NCI-H1417 (cell line): ENCODE results near the gene GNL2.
A peak's percentile ranks its signal among the peaks of the same experiment; 100 is the strongest.
"Not testable (repeated sequence)": the region's sequence is repeated elsewhere in the genome, so short reads cannot be mapped to it uniquely, and the experiment has no call there.

Source experiments
- DNase-seq, 3 experiments: peaks; one replicate each; lab custom pipeline; 2025; lab: John Stamatoyannopoulos, UW

GNL2 gene

GRCh38 chr1:37606481-37607263, 10.9 kb upstream of the GNL2 start:
- DNase-seq: no peak

- no peak for DNase-seq
Measured at GRCh38 chr1:37605806-37606474, 10.2 kb upstream of the GNL2 start.

DNA sequence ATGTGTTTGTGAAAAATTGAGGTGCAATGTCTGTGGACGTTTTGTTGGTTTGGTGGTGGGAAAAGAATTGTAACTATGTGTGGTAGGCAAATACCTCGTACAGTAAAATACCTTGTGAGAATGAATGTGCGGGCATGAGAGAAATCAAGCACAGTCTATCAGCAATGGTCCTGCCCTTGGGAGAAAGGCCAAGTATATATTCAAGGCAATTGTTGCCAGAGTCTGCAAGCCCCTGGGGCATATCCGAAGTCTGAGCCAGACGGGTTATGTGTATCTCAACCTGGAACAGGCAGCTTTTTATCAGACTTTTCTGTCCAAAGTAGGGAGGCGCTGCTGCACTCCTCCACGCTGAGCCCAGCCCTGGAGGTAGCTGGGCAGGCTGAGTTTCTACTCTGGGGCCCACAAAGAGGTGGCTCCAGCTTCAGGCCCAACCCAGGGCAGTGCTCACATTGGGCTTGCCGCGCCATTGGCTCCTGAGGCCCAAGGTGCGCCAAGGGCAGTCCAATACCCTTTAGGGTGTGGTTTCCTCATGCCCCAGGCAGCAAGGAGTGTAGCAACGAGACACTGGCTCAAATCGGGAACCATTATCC, 9.4 kb upstream of the GNL2 start:
- DNase-seq: no peak

DNA sequence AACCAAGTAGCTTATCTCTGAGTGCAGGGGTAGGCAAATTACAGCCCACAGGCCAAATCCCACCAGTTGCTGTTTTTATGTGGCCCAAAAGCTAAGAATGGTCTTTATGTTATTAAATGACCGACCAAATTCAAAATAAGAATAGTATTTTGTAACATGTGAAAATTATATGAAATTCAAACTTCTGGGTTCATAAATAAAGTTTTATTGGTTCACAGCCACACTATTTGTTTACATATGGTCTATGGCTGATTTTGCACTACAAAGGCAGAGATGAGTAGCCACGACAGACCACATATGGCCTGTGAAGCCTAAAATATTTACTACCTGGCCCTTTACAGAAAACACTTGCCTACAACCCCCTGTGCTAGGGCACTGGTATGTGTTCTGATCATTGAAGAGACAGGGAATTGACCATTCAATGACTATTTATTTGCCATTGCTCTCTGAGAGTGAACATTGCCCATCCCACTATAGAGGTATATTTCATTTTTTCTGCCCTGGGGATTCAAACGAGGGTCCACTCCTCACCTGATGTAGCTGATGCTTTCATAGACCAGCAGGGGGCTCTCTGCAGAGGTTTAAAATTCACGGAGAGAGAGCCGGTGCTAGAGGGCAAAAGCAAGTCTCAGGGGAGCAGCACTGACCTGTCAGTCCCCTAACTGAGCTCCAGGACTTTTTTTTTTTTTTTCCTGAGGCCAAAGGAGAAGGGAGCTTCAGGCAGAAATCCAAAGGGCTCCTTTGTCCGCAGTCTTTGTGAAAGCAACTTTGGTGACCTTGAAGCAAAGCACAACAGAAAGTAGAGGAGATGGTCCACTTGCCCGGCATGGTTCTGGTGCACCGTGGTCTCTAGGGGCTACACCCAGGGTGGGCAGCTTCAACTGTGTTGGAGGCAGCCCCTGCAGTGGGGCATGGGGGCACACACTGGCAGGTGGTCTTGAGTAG, 7.3 kb upstream of the GNL2 start:
- DNase-seq: peak; percentile 20 to 72 (median 44)

DNA sequence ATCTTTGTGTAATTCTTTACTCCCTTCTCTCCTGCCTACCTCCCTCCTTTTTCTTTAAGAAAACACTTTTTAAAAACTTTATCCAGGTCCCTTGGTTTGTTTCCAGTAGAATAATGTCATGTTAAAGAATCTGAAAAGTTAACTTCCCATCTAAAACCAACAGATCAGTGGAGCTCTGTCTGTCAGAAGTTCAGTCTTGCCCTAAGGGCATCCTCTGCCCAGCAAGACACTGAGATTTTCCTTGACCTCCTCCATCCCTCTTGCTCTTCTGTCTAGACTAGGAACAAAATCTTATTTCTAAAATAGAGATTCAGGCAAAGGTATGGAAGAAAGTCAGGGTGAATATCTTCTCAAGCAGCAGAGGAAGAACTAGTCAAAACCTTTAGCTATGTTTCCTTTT, 5.7 kb upstream of the GNL2 start:
- no peak for DNase-seq

DNA sequence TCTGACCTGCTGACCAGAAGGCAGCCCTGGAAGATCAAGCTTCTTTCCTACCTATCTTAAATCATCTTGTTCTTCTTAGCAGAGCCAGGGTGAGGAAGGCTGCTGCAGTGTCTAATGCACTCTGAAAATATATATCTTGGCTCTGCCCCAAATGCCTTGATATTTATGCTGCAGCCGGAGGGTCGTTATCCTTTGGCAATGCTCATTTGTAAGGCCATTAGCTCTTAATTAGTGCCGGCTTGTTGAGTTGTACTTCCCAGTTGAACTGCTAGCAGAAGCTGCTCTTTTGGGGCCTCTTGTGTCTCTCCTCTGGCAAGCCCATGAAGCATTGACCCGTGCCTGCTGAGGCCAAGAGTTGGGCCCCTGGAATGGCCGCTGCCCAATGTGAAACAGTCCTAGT, 4.2 kb upstream of the GNL2 start:
- no peak for DNase-seq

- DNase-seq: no peak
Measured at GRCh38 chr1:37596182-37596667, 488 bp upstream of the GNL2 start.

- DNase-seq: no peak
Measured at GRCh38 chr1:37593726-37594125, 2.0 kb downstream of the GNL2 start.

- DNase-seq: no peak
Measured at GRCh38 chr1:37588939-37589338, 6.8 kb downstream of the GNL2 start.

DNA sequence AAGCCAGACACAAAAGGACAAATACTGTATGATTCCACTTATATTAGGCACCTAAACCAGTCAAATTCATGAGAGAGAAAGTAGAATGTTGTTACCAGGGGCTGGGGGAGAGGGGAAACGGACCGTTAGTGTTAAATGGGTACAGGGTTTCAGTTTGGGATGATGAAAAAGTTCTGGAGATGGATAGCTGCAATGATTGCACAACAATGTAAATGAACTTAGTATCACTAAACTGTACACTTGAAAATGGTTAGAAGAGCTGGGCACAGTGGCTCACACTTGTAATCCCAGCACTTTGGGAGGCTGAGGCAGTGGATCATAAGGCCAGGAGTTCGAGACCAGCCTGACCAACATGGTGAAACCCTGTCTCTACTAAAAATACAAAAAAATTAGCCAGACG, 11.2 kb downstream of the GNL2 start:
- not testable (repeated sequence) for DNase-seq

- DNase-seq: no peak
Measured at GRCh38 chr1:37575692-37576091, 20.0 kb downstream of the GNL2 start.

- no peak for DNase-seq
Measured at GRCh38 chr1:37574834-37575480, 20.8 kb downstream of the GNL2 start.

DNA sequence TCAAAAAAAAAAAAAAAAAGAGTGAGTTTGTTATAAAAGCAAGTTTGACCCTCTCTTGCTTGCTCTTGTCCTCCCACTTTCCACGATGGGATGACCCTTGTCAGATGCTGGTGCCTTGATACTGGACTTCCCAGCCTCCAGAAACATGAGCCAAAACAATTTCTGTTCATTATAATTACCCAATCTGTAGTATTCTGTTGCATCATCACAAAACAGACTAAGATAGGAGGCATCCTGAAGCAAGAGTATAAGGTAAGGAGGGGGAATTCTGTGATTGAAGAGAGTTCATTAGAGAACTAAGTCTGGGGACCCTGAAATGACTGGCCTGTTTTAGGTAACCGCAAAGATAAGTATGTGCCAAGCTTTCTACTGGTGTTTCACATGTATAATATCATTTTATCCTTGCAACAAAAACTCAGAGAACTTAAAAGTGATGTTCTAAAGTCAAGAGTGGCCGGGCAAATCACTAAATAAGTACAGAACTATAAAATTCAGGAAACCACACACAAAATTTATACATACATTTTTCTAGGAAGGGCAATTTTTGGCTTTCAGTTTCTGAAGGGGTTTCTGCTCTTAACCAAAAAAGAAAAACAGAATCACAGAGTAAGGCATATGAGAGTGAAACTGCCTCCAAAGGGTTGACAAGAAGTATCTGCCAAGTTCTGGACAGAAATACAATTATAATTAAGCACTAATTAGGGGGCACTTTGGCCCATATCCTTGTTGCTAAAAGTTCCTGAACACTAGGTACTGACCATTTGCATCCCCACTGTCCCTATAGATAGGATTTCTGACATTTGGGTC, 25.0 kb downstream of the GNL2 start:
- DNase-seq: no peak

GRCh38 chr1:37567023-37567422, 28.7 kb downstream of the GNL2 start:
- no peak for DNase-seq

GRCh38 chr1:37564892-37565291, 30.8 kb downstream of the GNL2 start:
- peak in 1 of 3 experiments; percentile 31 for DNase-seq

- DNase-seq: no peak
Measured at GRCh38 chr1:37562984-37563383, 32.8 kb downstream of the GNL2 start.

DNA sequence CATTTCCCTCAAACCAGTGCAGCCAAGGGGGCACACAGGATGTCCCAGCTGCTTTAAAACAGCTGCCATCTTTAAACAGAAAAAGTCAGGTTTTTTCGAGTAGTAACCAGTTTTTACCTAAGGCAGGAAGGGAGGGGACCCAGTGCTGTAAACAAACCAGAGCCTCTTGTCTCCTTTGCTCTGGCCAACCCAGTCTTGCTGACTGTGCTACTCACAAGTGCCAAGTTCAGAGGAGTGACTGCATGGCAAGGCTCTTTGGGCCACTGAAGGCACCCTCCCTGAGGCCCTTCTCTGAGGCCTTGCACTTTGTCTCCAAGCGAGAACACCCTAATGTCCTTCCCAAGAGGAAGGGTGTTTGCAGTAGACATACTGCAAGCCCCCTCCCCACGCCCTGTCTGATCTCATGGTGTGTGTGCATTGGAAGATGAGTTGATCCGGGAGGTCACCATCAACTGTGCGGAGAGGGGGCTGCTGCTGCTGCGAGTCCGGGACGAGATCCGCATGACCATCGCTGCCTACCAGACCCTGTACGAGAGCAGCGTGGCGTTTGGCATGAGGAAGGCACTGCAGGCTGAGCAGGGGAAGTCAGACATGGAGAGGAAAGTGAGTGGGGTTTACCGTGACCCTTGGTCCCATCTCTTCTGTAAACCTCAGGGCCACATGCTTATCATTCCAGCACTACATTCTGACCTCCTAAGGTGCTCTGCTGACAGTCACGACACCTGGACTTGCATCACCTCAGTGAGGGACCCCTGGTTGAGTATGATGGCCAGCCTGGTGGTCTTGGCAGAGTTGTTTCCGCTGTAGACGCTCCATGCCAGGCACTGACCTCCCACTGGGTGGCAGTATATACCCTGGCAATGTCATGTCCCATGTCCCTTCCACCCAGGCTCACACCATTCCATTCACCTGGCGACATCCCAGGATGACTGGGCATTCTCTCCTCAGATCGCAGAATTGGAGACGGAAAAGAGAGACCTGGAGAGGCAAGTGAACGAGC, 34.3 kb downstream of the GNL2 start:
- peak in 1 of 3 experiments; percentile 10 for DNase-seq

DNA sequence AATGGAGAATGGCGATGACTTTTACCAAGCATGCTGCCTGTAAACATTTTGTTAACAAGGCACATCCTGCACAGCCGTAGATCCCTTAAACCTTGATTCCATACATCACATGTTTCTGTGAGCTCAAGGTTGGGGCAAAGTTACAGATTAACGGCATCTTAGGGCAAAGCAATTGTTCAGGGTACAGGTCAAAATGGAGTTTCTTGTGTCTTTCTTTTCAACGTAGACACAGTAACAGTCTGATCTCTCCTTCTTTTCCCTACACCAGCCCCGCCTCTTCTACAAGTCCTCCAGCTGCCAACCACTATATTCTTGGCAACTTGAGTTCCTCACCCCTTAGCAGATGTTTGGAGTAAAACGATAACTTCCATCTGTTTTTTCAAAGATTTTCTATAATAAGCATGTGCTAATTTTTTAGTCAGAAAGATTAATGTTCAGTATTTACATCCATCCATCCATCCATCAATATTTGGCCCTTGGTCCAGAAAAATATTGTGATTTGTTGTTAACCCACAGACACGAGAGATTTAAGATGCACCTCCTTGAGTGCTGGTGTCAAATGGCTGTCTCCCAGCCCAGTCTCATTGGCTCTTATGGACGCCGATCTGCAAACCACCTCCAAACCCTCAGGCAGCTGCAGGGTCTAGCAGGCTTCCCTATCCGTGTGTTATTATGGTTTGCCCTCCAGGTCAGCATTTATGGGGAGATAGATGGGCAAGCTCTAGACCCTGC, 35.2 kb downstream of the GNL2 start:
- no peak for DNase-seq

DNA sequence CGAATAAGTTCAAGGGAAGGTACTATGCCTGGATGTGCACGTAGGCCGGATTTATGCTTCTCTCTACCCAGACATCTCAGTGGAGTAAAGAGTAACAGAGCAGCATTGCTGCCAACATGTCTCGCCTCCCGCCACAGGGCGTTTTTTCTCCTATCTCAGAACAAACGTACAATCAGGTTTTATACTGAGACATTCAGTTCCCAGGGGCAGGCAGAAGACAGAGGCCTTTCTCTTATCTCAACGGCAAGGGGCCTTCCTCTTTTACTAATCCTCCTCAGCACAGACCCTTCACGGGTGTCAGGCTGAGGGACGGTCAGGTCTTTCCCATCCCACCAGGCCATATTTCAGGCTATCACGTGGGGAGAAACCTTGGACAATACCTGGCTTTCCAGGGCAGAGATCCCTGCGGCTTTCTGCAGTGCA, 35.8 kb downstream of the GNL2 start:
- DNase-seq: not testable (repeated sequence)
